Body of pancreas (tissue), 4 donors: ENCODE data around the gene AVPR1B.

Experiments used
- POLR2A ChIP-seq, 3 donors: fragments of 450-650 bp; IDR thresholded peaks; one replicate each; pipeline ENCODE4 v1.6.1; 2016; ENCODE audit warnings: antibody characterized with exemption in 3 of 3, mild to moderate bottlenecking in 2 of 3
- TF ChIP-seq, protein P1 (sequence below), 7 experiments: fragments of 450-650 bp in 4 of 7; fragments of 200-600 bp in 3 of 7; sonication (generic) in 3 of 7; IDR thresholded peaks; one replicate each; pipeline ENCODE4 v1.5.1; 2016 to 2019; ENCODE audit warnings: antibody characterized with exemption in 7 of 7

DNA sequence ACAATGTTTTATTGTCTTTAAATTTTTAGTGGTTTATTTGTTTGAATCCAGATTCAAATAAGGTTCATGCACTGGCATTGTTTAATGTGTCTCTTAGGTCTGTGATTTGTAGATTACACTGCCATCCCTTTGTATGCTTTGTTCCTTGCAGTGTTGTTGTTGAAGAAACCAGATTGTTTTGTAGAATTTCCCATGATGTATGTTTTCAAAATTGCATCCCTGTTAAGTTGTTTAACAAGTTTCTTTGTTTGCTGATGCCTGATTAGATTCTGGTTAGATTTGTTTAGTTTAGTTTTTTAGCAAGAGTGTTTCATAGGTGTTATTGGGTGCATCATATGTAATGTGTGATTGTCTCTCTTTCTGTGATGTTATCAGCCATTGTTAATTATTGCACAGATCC, 5.5 kb upstream of the AVPR1B start:
- TF ChIP-seq, protein P1, sequence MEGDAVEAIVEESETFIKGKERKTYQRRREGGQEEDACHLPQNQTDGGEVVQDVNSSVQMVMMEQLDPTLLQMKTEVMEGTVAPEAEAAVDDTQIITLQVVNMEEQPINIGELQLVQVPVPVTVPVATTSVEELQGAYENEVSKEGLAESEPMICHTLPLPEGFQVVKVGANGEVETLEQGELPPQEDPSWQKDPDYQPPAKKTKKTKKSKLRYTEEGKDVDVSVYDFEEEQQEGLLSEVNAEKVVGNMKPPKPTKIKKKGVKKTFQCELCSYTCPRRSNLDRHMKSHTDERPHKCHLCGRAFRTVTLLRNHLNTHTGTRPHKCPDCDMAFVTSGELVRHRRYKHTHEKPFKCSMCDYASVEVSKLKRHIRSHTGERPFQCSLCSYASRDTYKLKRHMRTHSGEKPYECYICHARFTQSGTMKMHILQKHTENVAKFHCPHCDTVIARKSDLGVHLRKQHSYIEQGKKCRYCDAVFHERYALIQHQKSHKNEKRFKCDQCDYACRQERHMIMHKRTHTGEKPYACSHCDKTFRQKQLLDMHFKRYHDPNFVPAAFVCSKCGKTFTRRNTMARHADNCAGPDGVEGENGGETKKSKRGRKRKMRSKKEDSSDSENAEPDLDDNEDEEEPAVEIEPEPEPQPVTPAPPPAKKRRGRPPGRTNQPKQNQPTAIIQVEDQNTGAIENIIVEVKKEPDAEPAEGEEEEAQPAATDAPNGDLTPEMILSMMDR (IDR thresholded peaks at IDR 0.05), result no peak
- TF ChIP-seq POLR2A (IDR thresholded peaks at IDR 0.05), result no peak
